Muscle of arm (tissue), 12 donors: ENCODE results near the gene PARP15. TPM values are rescaled to one million over a fixed set of nuclear protein-coding genes. Genes with fewer than 3 reads are reported as not detected.
"Not testable (repeated sequence)": the region's sequence is repeated elsewhere in the genome, so short reads cannot be mapped to it uniquely, and the experiment has no call there.

Source experiments
- DNase-seq: peaks from one replicate; pipeline ENCODE4 v3.0.0-alpha.2; 2013
- polyA plus RNA-seq, 12 donors: library from polyadenylated mRNA; unstranded; fragments of 120-200 nt; gene quantifications; one replicate each; pipeline ENCODE4 v1.2.1, GENCODE V29; 2013; ENCODE audit not compliant: insufficient read length in 12 of 12

The PARP15 gene
- polyA plus RNA-seq, 12 donors = 1.7 to 8.5 (median 2.9) TPM; not detected in 2

DNA sequence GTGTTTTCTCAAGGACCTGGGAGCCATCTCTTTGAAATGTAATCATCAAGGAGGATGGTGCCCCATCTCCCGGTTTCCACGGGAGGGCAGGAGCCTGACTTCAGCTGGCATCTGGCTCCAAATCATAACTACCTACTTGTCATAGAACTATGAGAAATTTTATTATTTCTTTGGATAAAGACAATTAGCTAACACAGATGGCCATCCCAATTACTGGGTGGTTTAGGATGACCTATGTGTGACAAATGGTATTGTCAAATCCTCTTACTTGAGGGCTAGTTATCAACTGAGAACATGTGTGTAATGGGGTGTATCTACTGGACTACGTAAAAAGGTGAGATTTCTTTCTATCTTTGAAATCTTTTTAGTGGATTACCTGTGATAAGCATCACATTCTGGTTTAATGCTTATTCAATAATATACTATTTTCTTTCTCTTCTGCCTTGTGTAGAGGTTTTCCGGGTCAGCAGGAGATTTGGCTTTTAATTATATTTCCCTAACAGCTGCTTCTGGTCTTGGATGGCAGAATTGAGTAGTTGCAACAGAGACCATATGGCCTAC is 87.9 kb downstream of the PARP15 start:
- no peak for DNase-seq

GRCh38 chr3:122665881-122666280 is 88.4 kb downstream of the PARP15 start:
- DNase-seq = no peak

- DNase-seq = no peak
Observed at GRCh38 chr3:122668930-122669730, 91.7 kb downstream of the PARP15 start.

- no peak for DNase-seq
Observed at GRCh38 chr3:122671553-122671952, 94.1 kb downstream of the PARP15 start.

DNA sequence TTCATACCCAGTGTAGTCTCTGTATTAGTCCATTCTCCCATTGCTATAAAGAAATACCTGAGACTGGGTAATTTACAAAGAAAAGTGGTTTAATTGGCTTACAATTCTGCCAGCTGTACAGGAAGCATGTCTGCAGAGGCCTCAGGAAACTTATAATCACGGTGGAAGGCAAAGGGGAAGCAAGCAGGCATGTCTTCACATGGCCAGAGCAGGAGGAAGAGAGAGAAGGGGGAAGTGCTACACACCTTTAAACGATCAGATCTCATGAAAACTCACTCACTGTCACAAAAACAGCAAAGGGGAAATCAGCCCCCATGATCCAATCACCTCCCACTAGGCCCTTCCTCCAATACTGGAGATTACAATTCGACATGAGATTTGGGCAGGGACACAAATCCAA is 96.9 kb downstream of the PARP15 start:
- no peak for DNase-seq

- DNase-seq = no peak
Observed at GRCh38 chr3:122676759-122677158, 99.3 kb downstream of the PARP15 start.

- DNase-seq = no peak
Observed at GRCh38 chr3:122677216-122677615, 99.8 kb downstream of the PARP15 start.

DNA sequence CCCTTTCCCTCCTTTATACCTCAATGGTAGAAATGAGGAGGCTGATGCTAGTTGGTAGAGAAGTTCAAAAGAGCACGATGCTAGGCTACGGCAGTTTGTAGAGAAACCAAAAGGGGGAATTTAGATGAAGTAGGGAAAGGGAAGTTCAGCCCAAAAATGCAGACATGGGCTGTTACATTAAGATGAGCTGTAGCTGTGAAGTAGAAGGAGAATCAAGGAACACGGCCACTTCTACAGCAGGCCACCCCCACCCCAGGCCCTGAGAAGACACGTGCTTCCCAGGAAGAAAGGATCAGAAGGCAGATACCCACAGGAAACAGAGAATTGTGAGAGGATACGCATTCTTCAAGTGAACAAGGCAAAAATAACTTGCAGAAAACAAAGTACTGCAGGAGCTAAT is 101.1 kb downstream of the PARP15 start:
- no peak for DNase-seq

- peak; percentile 83 for DNase-seq
Observed at GRCh38 chr3:122679085-122679881, 101.8 kb downstream of the PARP15 start.

DNA sequence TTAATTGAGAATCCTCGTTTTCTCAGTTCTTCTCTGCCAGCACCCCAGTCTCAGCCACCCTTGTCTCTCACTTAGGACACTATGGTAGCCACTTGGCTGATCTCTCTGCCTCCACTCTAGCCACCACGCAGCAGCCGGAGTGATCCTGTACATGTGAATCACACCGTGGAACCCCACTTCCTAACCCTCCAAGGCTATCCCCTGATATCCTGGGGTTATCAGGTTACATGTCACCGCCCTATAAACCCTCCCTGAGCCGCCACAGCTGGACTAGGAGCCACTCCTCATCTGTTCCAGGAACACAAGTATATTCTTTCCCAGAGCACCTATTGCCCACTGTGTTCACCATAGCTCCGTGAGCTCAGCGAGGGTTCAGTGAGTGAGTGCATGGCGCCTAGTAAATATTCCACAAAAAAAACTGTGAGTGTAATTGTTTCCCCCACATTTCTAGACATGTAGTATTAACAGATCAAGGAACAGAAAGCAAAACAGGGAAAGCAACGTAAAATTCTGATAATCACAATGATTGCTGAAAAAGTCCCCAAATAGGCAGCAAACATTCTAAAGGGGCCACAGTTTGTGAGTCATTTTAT is 102.5 kb downstream of the PARP15 start:
- DNase-seq = peak; percentile 26

GRCh38 chr3:122680475-122681283 is 103.2 kb downstream of the PARP15 start, which contains the start of gene PARP14:
Gene PARP14 (plus strand): TSS chr3:122680839. CDS start chr3:122680884, 45 bp downstream.
- peak; percentile 81 for DNase-seq

DNA sequence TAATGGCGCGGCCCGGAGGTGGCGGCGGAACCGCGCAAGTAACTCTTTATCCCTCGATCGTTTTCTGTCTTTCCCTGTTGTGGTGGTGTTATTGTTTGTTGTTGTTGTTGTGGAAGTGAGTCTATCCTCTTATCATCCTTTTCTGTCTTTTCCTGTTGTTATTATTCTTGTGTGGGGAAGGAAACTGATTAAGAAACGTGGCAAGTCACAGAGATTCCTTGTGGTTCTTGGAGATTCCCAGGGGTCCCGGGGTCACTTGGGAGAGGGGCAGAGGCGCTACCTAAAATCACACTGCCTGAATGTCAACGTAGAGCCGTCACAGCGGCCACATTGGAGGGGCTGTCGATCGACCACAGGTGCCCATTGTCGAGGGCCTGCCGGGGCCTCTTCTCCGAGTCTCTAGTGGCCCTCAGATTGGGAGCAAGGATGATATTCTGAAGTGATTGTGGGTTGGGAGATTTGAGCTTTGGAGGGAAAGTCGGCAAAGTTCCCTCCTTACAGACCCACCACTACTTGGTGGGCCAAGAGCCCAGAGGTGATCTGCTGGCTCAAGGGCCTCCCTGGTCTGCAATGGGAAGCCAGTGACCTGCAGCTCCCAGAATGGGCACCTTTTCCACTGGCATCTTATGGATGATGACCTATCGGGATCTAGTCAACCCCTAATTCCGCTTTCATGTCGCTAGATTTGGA is 104.0 kb downstream of the PARP15 start:
- no peak for DNase-seq

- no peak for DNase-seq
Observed at GRCh38 chr3:122681974-122682409, 104.5 kb downstream of the PARP15 start.

- DNase-seq = not testable (repeated sequence)
Observed at GRCh38 chr3:122682778-122683411, 105.4 kb downstream of the PARP15 start.

GRCh38 chr3:122687298-122687697 is 109.8 kb downstream of the PARP15 start:
- no peak for DNase-seq

Other genes starting within 250 kb of the PARP15 start
- gene MIX23, start 194.4 kb upstream of the PARP15 start, polyA plus RNA-seq = 100 to 1,000 TPM in 1 of 12 donors, 10 to 100 TPM in 11; 24.9 to 744 (median 38.7) TPM
- gene FAM162A, start 193.5 kb upstream of the PARP15 start, polyA plus RNA-seq = 10 to 100 TPM in 11 of 12 donors, not detected in 1; 33.4 to 43.4 (median 37.8) TPM
- 1 to 10 TPM in 11 of 12 donors, not detected in 1; 4.8 to 8.0 (median 5.8) TPM for gene WDR5B, start 161.6 kb upstream of the PARP15 start, polyA plus RNA-seq
- 10 to 100 TPM in 11 of 12 donors, not detected in 1; 38.2 to 60.4 (median 48.2) TPM for gene KPNA1, start 62.7 kb upstream of the PARP15 start, polyA plus RNA-seq
- gene PARP9, start 13.3 kb upstream of the PARP15 start, polyA plus RNA-seq = 10 to 100 TPM in 10 of 12 donors, 1 to 10 TPM in 1, not detected in 1; 9.7 to 20.0 (median 16.1) TPM
- gene DTX3L, start 13.3 kb upstream of the PARP15 start, polyA plus RNA-seq = 10 to 100 TPM in 4 of 12 donors, 1 to 10 TPM in 7, not detected in 1; 7.3 to 12.0 (median 9.1) TPM
- gene PARP14, start 103.2 kb downstream of the PARP15 start, polyA plus RNA-seq = 10 to 100 TPM in 7 of 12 donors, 1 to 10 TPM in 4, not detected in 1; 7.3 to 27.0 (median 10.7) TPM
- 10 to 100 TPM in 3 of 12 donors, 1 to 10 TPM in 7, not detected in 2; 4.2 to 12.9 (median 7.2) TPM for gene HSPBAP1, start 216.2 kb downstream of the PARP15 start, polyA plus RNA-seq
- 1 to 10 TPM in 11 of 12 donors, not detected in 1; 5.4 to 9.5 (median 6.1) TPM for gene SLC49A4, start 217.4 kb downstream of the PARP15 start, polyA plus RNA-seq